Raji (cell line): ENCODE data around the gene ANKS6.

Experiments used
- POLR2A ChIP-seq: IDR thresholded peaks from 2 replicates; pipeline ENCODE4 v1.6.1; 2011; ENCODE audit warnings: low read depth, low read length, control low read depth; ENCODE audit not compliant: insufficient read depth

Gene ANKS6

GRCh38 chr9:98694943-98695342 is 101.4 kb downstream of the ANKS6 start:
- TF ChIP-seq POLR2A, result no peak

DNA sequence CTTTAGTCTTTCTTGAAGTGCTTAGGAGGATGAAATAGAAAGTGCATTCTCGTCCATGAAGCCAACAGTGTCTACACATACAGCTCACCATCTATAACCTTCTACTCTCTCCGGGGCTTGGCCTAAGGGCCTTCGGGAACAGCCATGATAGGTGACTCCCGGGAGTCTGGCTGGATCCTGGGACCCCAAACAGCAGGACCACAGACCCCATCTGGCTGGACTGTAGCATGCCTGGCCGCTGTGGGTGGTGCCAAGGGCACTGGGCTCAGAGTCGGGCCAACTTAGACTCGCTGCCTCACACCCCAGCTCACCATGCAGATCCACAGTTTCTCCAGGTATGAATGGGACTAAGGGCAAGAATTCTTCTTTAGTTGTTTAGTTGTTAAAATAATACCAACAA is 104.0 kb downstream of the ANKS6 start:
- no peak for TF ChIP-seq POLR2A

- TF ChIP-seq POLR2A, result no peak
These were observed 104.5 kb downstream of the ANKS6 start for GRCh38 chr9:98691890-98692289.

- TF ChIP-seq POLR2A, result no peak
These were observed 105.7 kb downstream of the ANKS6 start for GRCh38 chr9:98690686-98691085.

GRCh38 chr9:98688710-98689495 is 107.5 kb downstream of the ANKS6 start:
- no peak for TF ChIP-seq POLR2A

- no peak for TF ChIP-seq POLR2A
These were observed 108.4 kb downstream of the ANKS6 start for GRCh38 chr9:98687911-98688310.

GRCh38 chr9:98686961-98687855 is 109.1 kb downstream of the ANKS6 start:
- TF ChIP-seq POLR2A, result no peak
